T-helper 1 cell treated with Interleukin-12 subunit alpha and Interleukin-12 subunit beta and Interleukin-4 antibody, amounts not matched to agents 30 ng/mL and 1 ng/mL, for 36 hours (primary cell): ENCODE measurements around the gene IGSF8. TPM values are rescaled to one million over a fixed set of nuclear protein-coding genes. Genes with fewer than 3 reads are reported as not detected.

Experiments used
- intact Hi-C: fragments of 100-400 bp; cut with micrococcal nuclease; formaldehyde crosslinking; loops from one replicate; pipeline ENCODE4 v1.15.1; 2024
- total RNA-seq: library from RNA; stranded (reverse); gene quantifications from 2 replicates; pipeline ENCODE4 v1.2.3, GENCODE V29; 2022

IGSF8 gene
- total RNA-seq, 1 donor from 2014 or later = 27.8 TPM

DNA sequence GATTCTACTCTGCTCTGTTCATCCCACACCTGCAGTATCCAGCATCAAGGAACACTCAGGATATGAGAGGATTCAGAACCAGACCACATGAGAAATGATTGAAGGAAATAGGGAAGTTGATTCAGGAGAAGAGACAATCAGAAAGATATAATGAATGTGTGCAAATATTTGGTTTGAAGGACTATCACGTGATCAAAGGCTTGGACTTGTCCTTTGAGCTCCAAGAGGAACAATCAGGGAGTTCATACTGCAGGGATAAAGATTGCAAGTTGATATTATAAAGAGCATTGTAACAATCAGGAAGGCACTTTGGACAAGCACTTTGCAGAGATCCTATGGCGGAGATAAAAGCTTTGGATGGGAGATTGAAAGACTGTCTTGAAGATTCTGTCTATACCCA, 52.8 kb downstream of the IGSF8 start:
- intact Hi-C loops = loop anchor here (1.0 to 5.0 kb wide), 4 partner anchors 14 to 207 kb away; partner anchors contain the start of gene PIGM

DNA sequence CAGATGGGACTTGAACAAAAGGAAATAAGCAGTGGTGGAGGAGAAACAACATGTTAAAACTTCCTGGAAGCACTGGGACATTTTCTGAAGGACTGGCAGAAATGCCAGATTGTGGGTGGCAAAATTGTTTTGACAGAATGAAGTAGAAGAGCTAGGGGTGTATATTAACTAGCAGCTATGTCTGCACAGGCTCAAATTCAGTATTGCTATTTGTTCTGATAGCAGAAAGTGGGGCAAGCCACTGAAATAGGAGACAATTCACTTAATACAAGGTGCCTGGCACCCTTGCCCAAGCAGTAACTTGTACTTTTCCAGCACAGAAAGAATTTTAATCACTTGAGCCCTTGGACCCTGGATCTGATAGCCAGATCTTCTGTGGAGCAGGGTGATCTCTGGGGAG, 54.9 kb downstream of the IGSF8 start:
- intact Hi-C loops = no loop called here

Other genes starting within 250 kb of the IGSF8 start
- not detected in 2 replicates for gene VSIG8, start 236.0 kb downstream of the IGSF8 start, total RNA-seq
- 0.68 and 0.76 TPM in 2 replicates for gene CFAP45, start 198.5 kb downstream of the IGSF8 start, total RNA-seq
- 411 and 422 TPM in 2 replicates for gene TAGLN2, start 173.1 kb downstream of the IGSF8 start, total RNA-seq
- not detected in 2 replicates for gene IGSF9, start 153.0 kb downstream of the IGSF8 start, total RNA-seq
- gene SLAMF9, start 144.4 kb downstream of the IGSF8 start, total RNA-seq = not detected in 2 replicates
- 5.7 and 5.9 TPM in 2 replicates for gene PIGM, start 66.6 kb downstream of the IGSF8 start, total RNA-seq
- gene KCNJ10, start 28.5 kb downstream of the IGSF8 start, total RNA-seq = not detected in 2 replicates
- gene KCNJ9, start 17.1 kb downstream of the IGSF8 start, total RNA-seq = not detected in 2 replicates
- gene ATP1A2, start 17.1 kb upstream of the IGSF8 start, total RNA-seq = not detected in 2 replicates
- gene ATP1A4, start 53.0 kb upstream of the IGSF8 start, total RNA-seq = not detected in 2 replicates
- not detected in 2 replicates for gene CASQ1, start 92.0 kb upstream of the IGSF8 start, total RNA-seq
- 45.6 and 50.4 TPM in 2 replicates for gene PEA15, start 106.8 kb upstream of the IGSF8 start, total RNA-seq
- gene DCAF8, start 163.9 kb upstream of the IGSF8 start, total RNA-seq = 102 and 103 TPM in 2 replicates
- gene PEX19, start 186.5 kb upstream of the IGSF8 start, total RNA-seq = 53.2 and 53.3 TPM in 2 replicates
- gene COPA, start 244.6 kb upstream of the IGSF8 start, total RNA-seq = 148 and 150 TPM in 2 replicates
- gene NCSTN, start 244.8 kb upstream of the IGSF8 start, total RNA-seq = 75.8 and 87.4 TPM in 2 replicates